Muscle of leg (tissue), 11 donors: ENCODE results near the gene STAT5A. TPM values are rescaled to one million over a fixed set of nuclear protein-coding genes. Genes with fewer than 3 reads are reported as not detected.

ENCODE experiments used
- DNase-seq: peaks from one replicate; pipeline ENCODE4 v3.0.0; 2013
- H3K27ac ChIP-seq: one replicate; pipeline ENCODE4 v1.5.1; 2013; ENCODE audit warnings: mild to moderate bottlenecking, low read length, control low read depth
- H3K27me3 ChIP-seq: one replicate; pipeline ENCODE4 v1.6.1; 2013; ENCODE audit warnings: low read length; ENCODE audit not compliant: control insufficient read depth, insufficient read depth
- H3K36me3 ChIP-seq: one replicate; pipeline ENCODE4 v1.6.1; 2013; ENCODE audit warnings: low read length; ENCODE audit not compliant: control insufficient read depth, insufficient read depth
- H3K4me1 ChIP-seq: one replicate; pipeline ENCODE4 v1.6.1; 2013; ENCODE audit warnings: low read length; ENCODE audit not compliant: control insufficient read depth, insufficient read depth
- H3K4me3 ChIP-seq: one replicate; pipeline ENCODE4 v1.5.1; 2013; ENCODE audit warnings: low read length, control low read depth
- H3K9me3 ChIP-seq: replicated peaks from 2 replicates; pipeline ENCODE4 v1.6.1; 2013; ENCODE audit warnings: low read depth, low read length; ENCODE audit not compliant: control insufficient read depth
- WGBS: methylation state at CpG from one replicate; pipeline ENCODE4 v1.1.5; 2013; ENCODE audit warnings: missing lambda C conversion rate; ENCODE audit not compliant: insufficient coverage; 5-methylcytosine and 5-hydroxymethylcytosine counted together
- polyA plus RNA-seq, 8 donors: library from polyadenylated mRNA; unstranded; fragments of 120-200 nt; gene quantifications; one replicate each; pipeline versions ENCODE4 v1.2.1 to v1.2.3, GENCODE V29; 2013; ENCODE audit warnings: inconsistent platforms in 1 of 8, low replicate concordance in 1 of 8; ENCODE audit not compliant: insufficient read length in 8 of 8, insufficient read depth in 1 of 8
- total RNA-seq: library from RNA; stranded (reverse); fragments of 120-200 nt; gene quantifications from one replicate; pipeline ENCODE4 v1.2.4, GENCODE V29; 2013

The STAT5A gene
- total and polyA plus RNA-seq, 9 donors = 12.8 to 20.4 (median 16.4) TPM

DNA sequence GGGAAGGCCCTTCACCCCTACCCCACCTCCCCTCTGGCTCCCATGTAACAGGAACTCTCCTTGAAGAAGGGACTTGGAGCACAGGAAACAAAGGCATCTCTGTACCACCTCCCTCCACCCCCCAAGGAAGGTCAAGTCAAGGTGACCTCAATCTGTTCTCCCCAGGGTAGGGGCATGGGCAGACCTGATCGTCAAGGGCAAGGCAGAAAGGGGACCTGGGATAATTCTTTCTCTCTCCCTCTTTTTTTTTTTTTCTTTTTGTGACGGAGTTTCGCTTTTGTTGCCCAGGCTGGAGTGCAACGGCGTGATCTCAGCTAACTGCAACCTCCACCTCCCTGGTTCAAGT lies 4.3 kb upstream of the STAT5A start:
- Histone ChIP-seq H3K4me1 (peaks cover 24% of the 10 kb centered on the region), H3K27ac (no peak overlapping the region), H3K27me3 (no peaks in the 10 kb centered on the region), H3K4me3 (no peak overlapping the region), H3K36me3 (no peaks in the 10 kb centered on the region), H3K9me3 (no peaks in the 10 kb centered on the region)
- DNase-seq = no peak
- 93% methylated on average over 4 of the region's 5 CpGs for WGBS

DNA sequence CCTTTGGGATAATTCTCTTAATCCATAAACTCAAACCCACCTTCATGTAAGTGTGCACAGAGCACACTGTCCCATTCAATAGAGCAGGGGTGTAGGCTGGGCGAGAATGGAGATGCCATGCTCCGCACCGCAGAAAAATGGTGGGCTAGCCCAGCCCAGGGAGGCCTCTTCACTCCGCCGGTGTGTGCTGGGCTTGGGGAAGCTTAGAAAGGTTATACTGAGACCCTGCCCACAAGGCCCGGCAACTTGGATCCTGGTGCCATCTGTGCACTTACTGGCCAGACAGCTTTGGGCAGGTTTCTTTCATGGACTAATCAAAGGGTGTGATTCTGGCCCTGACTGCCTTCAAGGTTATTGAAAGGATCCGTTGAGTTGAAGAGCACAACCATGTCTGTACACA lies 3.7 kb upstream of the STAT5A start:
- no peaks in the 10 kb centered on the region for H3K36me3 ChIP-seq
- no peaks in the 10 kb centered on the region for H3K27me3 ChIP-seq
- DNase-seq = no peak
- H3K27ac ChIP-seq = no peak overlapping the region
- 97% methylated on average over 6 of the region's 7 CpGs for WGBS
- H3K4me1 ChIP-seq = peaks cover 30% of the 10 kb centered on the region
- no peaks in the 10 kb centered on the region for H3K9me3 ChIP-seq
- no peak overlapping the region for H3K4me3 ChIP-seq

DNA sequence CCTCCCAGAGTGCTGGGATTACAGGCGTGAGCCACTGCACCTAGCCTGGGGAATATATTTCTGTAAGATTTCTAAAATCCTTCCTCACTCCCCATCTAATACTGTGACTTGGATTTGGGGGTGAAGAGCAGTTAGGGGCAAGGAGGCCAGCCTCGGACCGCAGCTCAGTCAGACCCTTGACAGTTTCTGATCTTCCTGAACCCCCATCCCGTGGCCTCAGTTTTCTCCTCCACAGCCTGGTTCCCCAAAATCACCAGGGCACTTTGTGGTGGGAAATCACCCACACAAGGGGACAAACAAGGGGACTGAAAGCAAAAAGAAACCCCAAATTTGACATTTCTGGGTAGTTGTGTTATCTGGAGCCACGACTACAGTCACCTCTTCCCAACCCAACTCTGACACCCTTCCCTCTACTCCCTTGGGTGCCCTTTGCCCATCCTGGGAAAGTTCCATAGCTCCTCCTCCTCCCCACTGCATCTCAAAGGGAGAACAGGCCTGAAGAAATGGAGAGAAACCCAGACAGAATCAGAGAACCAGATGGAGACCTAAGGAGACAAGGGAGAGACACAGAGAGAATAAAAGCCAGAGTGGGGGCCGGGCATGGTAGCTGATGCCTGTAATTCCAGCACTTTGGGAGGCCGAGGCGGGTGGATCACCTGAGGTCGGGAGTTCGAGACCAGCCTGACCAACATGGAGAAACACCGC lies 2.8 kb upstream of the STAT5A start:
- Histone ChIP-seq H3K27ac (no peak overlapping the region), H3K4me3 (no peak overlapping the region), H3K36me3 (no peaks in the 10 kb centered on the region), H3K27me3 (no peaks in the 10 kb centered on the region), H3K4me1 (peaks cover 34% of the 10 kb centered on the region), H3K9me3 (no peaks in the 10 kb centered on the region)
- 83% methylated on average over 1 of the region's 11 CpGs for WGBS
- DNase-seq = no peak

DNA sequence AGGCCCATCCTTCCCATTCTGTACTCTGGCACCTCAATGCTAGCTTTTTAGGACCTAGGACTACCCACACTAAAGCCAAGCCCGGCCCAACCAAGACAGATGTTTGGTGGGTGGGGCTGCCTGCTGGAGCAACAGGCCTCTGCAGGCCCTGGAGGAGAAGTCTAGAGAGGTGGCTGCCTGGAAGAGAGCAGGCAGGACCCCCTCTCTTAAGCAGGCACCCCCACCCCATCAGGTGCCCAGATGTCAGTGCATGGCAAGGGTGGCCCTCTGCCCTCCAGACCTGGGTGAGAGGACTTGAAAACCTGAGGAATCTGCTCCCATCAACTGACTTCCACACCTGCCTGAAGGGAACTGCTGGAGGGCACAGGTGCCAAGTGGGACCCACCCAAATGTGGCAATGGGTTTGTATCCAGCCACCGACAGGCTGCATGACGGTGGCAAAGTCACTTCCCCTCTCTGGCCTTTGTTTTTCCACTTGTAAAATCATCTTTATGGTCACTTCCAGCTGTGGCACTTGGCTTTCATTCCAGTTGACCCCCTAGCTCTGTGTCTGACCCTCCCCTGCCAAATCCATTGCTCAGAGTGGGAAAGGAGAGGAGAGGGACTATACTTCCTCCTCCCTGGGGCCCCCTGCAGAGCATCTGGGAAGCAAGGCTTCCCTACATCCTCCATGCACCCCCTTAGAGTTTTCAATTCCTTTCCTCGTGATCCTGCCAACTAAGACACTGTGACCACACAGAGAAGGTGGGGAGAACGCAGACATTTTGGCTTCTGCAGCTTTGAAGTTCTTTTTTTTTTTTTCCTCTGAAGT lies 1.7 kb upstream of the STAT5A start:
- Histone ChIP-seq H3K9me3 (no peaks in the 10 kb centered on the region), H3K4me3 (no peak overlapping the region), H3K36me3 (no peaks in the 10 kb centered on the region), H3K27me3 (no peaks in the 10 kb centered on the region), H3K4me1 (peaks cover 34% of the 10 kb centered on the region), H3K27ac (peak overlapping the region; percentile 31)
- peak; percentile 79 for DNase-seq
- 33% methylated on average over 2 of the region's 5 CpGs for WGBS

DNA sequence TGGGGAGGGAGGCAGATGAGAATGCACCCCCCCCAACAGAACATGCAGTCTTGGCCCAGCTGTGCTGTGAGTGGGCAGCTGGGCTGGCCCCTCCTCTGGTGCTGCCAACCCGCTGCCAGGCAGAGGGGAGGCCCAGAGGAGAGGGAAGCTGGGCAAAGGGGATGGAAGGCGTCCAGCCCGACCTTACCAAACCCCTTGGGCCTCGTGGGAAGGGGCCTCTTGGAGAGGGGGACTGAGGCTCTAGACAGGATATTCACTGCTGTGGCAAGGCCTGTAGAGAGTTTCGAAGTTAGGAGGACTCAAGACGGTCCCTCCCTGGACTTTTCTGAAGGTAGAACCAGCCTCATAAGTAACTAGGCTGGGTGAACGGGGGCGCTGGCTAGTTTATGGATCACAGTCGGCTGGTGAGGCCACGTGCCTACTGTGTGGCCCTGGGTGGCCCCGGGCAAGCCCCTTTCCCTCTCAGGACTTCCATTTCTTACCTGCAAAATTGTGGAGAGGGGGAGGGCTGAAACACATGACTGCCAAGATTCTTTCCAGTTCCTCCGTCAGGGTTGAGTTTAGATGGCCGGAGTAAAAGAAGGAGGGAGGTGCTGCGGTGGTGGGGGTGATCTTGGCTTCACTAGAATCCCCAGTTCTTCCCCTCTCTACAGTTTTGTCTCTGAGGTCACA lies 857 bp upstream of the STAT5A start:
- 33% methylated on average over 2 of the region's 14 CpGs for WGBS
- Histone ChIP-seq H3K9me3 (no peaks in the 10 kb centered on the region), H3K4me1 (peaks cover 39% of the 10 kb centered on the region), H3K4me3 (peak overlapping the region; percentile 56), H3K27me3 (no peaks in the 10 kb centered on the region), H3K36me3 (no peaks in the 10 kb centered on the region), H3K27ac (peak overlapping the region; percentile 31)
- peak; percentile 81 for DNase-seq

DNA sequence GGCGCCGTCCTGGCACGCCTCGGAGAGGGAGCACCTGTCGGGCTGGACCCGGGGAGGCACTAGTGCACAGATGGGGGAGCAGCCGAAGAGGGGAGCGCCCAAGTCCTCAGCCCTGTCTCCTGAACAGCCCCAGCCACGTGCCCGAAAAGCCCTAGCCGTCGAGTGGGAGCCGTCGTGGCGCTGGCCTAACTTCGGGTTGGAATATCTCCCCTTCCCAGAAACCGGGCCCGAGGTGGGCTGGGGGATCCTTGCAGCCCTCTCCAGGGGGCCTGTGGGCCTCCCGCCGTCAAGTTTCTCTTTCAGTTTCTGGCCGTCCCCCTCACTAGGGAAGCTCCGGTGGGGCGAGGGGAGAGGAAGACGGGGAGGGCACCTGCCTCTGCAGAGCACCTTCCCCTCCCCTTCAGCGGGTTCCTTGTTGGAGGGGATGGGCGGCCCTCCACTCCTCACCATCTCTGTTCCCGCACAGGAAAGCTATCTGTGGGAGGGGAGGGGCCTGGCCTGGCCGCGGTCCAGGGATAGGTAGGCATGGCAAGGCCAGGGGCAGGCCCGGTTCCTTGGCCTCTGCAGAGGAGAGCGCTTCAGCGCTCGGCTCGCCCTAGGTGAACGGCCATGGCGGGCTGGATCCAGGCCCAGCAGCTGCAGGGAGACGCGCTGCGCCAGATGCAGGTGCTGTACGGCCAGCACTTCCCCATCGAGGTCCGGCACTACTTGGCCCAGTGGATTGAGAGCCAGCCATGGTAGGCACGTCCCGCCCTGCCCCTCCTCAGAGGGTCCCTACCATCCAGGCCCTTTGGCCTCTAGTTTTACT lies 709 bp downstream of the STAT5A start:
- peaks cover 2% of the 10 kb centered on the region for H3K36me3 ChIP-seq
- H3K27ac ChIP-seq = peak overlapping the region; percentile 68
- no peaks in the 10 kb centered on the region for H3K27me3 ChIP-seq
- peak overlapping the region; percentile 56 for H3K4me3 ChIP-seq
- no peaks in the 10 kb centered on the region for H3K9me3 ChIP-seq
- peak; percentile 42 for DNase-seq
- 20% methylated on average over 27 of the region's 44 CpGs for WGBS
- H3K4me1 ChIP-seq = peaks cover 39% of the 10 kb centered on the region

DNA sequence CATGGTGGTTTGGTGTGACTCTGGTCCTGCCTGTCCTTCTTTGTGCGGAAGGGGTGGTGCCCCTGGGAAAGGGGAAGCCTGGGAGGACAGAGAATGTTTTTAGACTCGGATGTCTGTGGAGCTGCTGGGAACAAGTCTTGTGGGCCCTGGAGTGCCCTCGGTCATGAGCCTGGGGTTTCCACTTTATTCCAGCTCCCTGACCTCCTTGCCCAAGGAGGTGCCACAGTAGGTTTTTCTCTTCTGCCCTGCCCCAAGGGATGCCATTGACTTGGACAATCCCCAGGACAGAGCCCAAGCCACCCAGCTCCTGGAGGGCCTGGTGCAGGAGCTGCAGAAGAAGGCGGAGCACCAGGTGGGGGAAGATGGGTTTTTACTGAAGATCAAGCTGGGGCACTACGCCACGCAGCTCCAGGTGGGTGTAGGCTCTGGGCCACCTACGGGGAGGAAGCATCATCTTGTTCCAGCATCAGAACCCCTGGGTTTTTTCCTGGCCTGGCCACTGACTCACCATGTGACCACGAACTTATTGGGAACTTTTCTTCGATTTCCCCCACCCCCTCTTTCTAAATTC lies 1.4 kb downstream of the STAT5A start:
- Histone ChIP-seq H3K27ac (peak overlapping the region; percentile 68), H3K4me1 (peaks cover 39% of the 10 kb centered on the region), H3K27me3 (no peaks in the 10 kb centered on the region), H3K4me3 (no peak overlapping the region), H3K36me3 (peaks cover 8% of the 10 kb centered on the region), H3K9me3 (no peaks in the 10 kb centered on the region)
- WGBS = 89% methylated on average over 4 of the region's 9 CpGs
- DNase-seq = peak; percentile 41

DNA sequence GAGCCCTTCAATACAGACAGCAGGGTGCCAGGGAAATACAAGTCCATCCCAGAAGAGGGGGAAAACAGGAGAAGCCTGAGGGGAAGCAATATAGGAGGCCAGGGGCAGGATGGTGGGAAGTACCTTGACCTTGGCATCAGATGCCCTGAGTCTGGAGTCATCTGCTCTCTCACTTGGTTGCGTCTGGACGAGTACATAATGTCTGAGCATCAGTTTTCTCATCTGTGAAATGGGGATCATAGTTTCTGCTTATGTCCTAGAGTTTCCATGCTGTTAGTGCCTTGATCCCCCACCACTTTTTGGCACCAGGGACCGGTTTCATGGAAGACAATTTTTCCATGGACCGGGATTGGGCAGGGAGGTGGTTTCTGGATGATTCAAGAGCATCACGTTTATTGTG lies 2.3 kb downstream of the STAT5A start:
- H3K9me3 ChIP-seq = no peaks in the 10 kb centered on the region
- DNase-seq = no peak
- no peak overlapping the region for H3K27ac ChIP-seq

DNA sequence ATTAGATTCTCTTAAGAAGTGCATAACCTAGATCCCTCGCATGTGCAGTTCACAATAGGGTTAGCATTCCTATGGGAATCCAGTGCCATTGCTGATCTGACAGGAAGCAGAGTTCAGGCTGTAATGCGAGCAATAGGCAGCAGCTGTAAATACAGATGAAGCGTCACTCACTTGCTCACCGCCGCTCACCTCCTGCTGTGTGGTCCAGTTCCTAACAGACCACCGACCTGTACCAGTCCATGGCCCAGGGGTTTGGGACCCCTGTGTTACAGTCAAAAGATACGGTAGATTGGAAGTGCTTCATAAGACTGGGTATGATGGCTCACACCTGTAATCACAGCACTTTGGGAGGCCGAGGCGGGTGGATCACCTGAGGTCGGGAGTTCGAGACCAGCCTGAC lies 2.8 kb downstream of the STAT5A start:
- WGBS = 34% methylated on average over 6 of the region's 11 CpGs

More for the DNA sequence above, 2.3 kb downstream of the STAT5A start:
- no peaks in the 10 kb centered on the region for H3K27me3 ChIP-seq
- 94% methylated on average over 2 of the region's 5 CpGs for WGBS
- H3K36me3 ChIP-seq = peaks cover 17% of the 10 kb centered on the region
- H3K4me3 ChIP-seq = no peak overlapping the region
- peaks cover 39% of the 10 kb centered on the region for H3K4me1 ChIP-seq

More for the DNA sequence above, 2.8 kb downstream of the STAT5A start:
- Histone ChIP-seq H3K4me1 (peaks cover 38% of the 10 kb centered on the region), H3K27ac (no peak overlapping the region), H3K9me3 (no peaks in the 10 kb centered on the region), H3K4me3 (no peak overlapping the region), H3K27me3 (no peaks in the 10 kb centered on the region), H3K36me3 (peaks cover 23% of the 10 kb centered on the region)
- DNase-seq = no peak
